Natural killer cell (primary cell): ENCODE results near the gene KIF16B. TPM values are rescaled to one million over a fixed set of nuclear protein-coding genes. Genes with fewer than 3 reads are reported as not detected.

ENCODE experiments used
- ATAC-seq, 3 donors: fragments of 150-1000 bp in 2 of 3; fragments of 200-7000 bp in 1 of 3; cut with Tn5 transposase; 1 replicate in 1 of 3; 2 replicates in 2 of 3; pipeline ENCODE4 v1.10.0; 2021; ENCODE audit warnings: mild to moderate bottlenecking in 2 of 3, moderate library complexity in 2 of 3
- DNase-seq, 2 donors: peaks; one replicate each; pipeline versions ENCODE4 v3.0.0 to v3.0.0-alpha.2; 2013 to 2021; ENCODE audit warnings: mixed read lengths in 1 of 2
- H3K27ac ChIP-seq: one replicate; pipeline ENCODE4 v1.5.1; 2013; ENCODE audit warnings: mild to moderate bottlenecking, low read length
- H3K27me3 ChIP-seq: one replicate; pipeline ENCODE4 v1.6.1; 2013; ENCODE audit warnings: low read length; ENCODE audit not compliant: control insufficient read depth, insufficient read depth
- H3K36me3 ChIP-seq: one replicate; pipeline ENCODE4 v1.6.1; 2013; ENCODE audit warnings: low read length; ENCODE audit not compliant: control insufficient read depth, insufficient read depth
- H3K4me1 ChIP-seq: one replicate; pipeline ENCODE4 v1.6.1; 2013; ENCODE audit warnings: low read length; ENCODE audit not compliant: control insufficient read depth, insufficient read depth
- H3K4me3 ChIP-seq: one replicate; pipeline ENCODE4 v1.5.1; 2013; ENCODE audit warnings: low read length
- H3K9me3 ChIP-seq: one replicate; pipeline ENCODE4 v1.6.1; 2013; ENCODE audit warnings: low read length; ENCODE audit not compliant: control insufficient read depth, insufficient read depth
- H3K27ac Mint-ChIP-seq, 2 donors: one replicate each; pipeline ENCODE4 v1.8.0; 2022; ENCODE audit warnings: mild to moderate bottlenecking in 2 of 2, mixed read lengths in 2 of 2, moderate library complexity in 1 of 2
- H3K27me3 Mint-ChIP-seq, 2 donors: one replicate each; pipeline ENCODE4 v1.8.0; 2022; ENCODE audit warnings: low read depth in 2 of 2, mixed read lengths in 2 of 2
- H3K36me3 Mint-ChIP-seq: one replicate; pipeline ENCODE4 v1.8.0; 2022; ENCODE audit warnings: mixed read lengths
- H3K4me1 Mint-ChIP-seq, 2 donors: one replicate each; pipeline ENCODE4 v1.8.0; 2022; ENCODE audit warnings: mixed read lengths in 2 of 2
- H3K4me3 Mint-ChIP-seq: one replicate; pipeline ENCODE4 v1.8.0; 2022; ENCODE audit warnings: mild to moderate bottlenecking, moderate library complexity, mixed read lengths
- H3K9me3 Mint-ChIP-seq, 2 donors: one replicate each; pipeline ENCODE4 v1.8.0; 2022; ENCODE audit warnings: mixed read lengths in 2 of 2
- CTCF ChIP-seq: fragments of 200-600 bp; IDR thresholded peaks from one replicate; pipeline ENCODE4 v1.8.0; 2022; ENCODE audit warnings: antibody characterized with exemption
- WGBS: methylation state at CpG from one replicate; pipeline ENCODE4 v1.1.7; 2013; ENCODE audit warnings: missing lambda C conversion rate; ENCODE audit not compliant: insufficient coverage; 5-methylcytosine and 5-hydroxymethylcytosine counted together
- intact Hi-C: fragments of 100-400 bp; cut with micrococcal nuclease; formaldehyde crosslinking; loops from one replicate; pipeline ENCODE4 v1.14.2; 2022
- total RNA-seq, 4 donors: library from RNA; stranded (reverse); fragments of 120-200 nt in 1 of 4; gene quantifications; one replicate each; pipeline versions ENCODE4 v1.2.3 to v1.2.4, GENCODE V29; 2013 to 2022

The KIF16B gene
- total RNA-seq, 3 donors from 2014 or later (not counting 1 experiment from before 2014, with no cell fraction given): 3.9 to 11.8 (median 9.2) TPM

GRCh38 chr20:16411361-16411760 is 161.9 kb downstream of the KIF16B start:
- Histone ChIP-seq H3K27ac (no peak overlapping the region), H3K4me3 (no peak overlapping the region), H3K36me3 (no peaks in the 10 kb centered on the region), H3K9me3 (peaks cover 3% of the 10 kb centered on the region), H3K4me1 (no peaks in the 10 kb centered on the region), H3K27me3 (no peaks in the 10 kb centered on the region)
- no peak for ATAC-seq
- intact Hi-C loops: no loop called here
- Mint-ChIP-seq H3K27me3 (no peaks in the 10 kb centered on the region), H3K4me3 (no peak overlapping the region), H3K27ac (no peak overlapping the region), H3K9me3 (peaks cover 4 to 10% of the 10 kb centered on the region in 2 donors), H3K36me3 (no peaks in the 10 kb centered on the region), H3K4me1 (no peaks in the 10 kb centered on the region)
- TF ChIP-seq CTCF: no peak
- no peak for DNase-seq
- 99% methylated on average over 3 of the region's 3 CpGs for WGBS

DNA sequence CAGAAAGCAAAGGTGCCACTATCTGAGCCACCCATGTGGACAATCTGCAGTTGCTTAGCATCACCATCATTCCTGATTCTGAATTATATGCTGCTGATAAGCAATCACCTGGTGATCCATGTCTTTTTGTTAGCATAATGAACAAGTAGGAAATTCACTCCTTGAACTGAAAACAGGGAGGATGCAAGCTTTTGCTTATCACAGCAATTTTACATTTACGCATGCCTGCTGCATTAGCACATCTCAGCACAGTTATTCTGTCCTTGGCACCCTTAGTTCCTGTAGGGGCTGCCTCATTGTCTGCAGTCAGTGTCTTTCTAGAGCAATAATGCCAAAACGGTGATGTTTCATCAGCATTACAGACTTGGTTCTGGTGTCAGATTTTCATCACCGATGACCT is 162.6 kb downstream of the KIF16B start:
- Mint-ChIP-seq H3K4me3 (no peak overlapping the region), H3K9me3 (peaks cover 4 to 10% of the 10 kb centered on the region in 2 donors), H3K27me3 (no peaks in the 10 kb centered on the region), H3K36me3 (no peaks in the 10 kb centered on the region), H3K27ac (no peak overlapping the region), H3K4me1 (no peaks in the 10 kb centered on the region)
- no peak for TF ChIP-seq CTCF
- Histone ChIP-seq H3K36me3 (no peaks in the 10 kb centered on the region), H3K27me3 (no peaks in the 10 kb centered on the region), H3K4me3 (no peak overlapping the region), H3K27ac (no peak overlapping the region), H3K9me3 (peaks cover 3% of the 10 kb centered on the region), H3K4me1 (no peaks in the 10 kb centered on the region)
- intact Hi-C loops: no loop called here
- ATAC-seq (no peak), DNase-seq (no peak)
- WGBS: 99% methylated on average over 3 of the region's 3 CpGs

DNA sequence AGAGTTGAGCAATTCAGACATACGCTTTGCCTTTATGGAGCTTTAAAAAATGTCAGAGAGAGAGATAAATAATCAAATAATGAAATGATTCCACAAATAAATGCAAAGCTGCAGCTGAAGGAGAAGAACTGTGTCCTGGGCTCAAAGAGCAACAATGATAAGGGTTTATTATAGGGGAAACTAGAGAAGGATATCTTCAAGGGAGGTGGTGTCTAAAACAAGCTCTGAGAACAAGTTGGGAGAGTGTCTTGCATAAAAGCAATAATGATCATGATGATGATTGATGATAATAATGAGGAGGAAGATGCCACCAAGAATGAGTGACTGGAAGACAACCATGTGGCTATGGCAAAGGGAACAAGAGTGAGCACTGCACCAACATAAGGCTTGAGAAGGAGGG is 164.3 kb downstream of the KIF16B start:
- Mint-ChIP-seq H3K4me1 (no peaks in the 10 kb centered on the region), H3K9me3 (peaks cover 4 to 10% of the 10 kb centered on the region in 2 donors), H3K27ac (no peak overlapping the region), H3K36me3 (no peaks in the 10 kb centered on the region), H3K27me3 (no peaks in the 10 kb centered on the region), H3K4me3 (no peak overlapping the region)
- DNase-seq (no peak), ATAC-seq (no peak)
- H3K36me3 ChIP-seq: peaks cover 2% of the 10 kb centered on the region
- H3K9me3 ChIP-seq: peaks cover 3% of the 10 kb centered on the region
- H3K4me3 ChIP-seq: no peak overlapping the region
- no peak overlapping the region for H3K27ac ChIP-seq
- intact Hi-C loops: no loop called here
- H3K4me1 ChIP-seq: no peaks in the 10 kb centered on the region
- no peaks in the 10 kb centered on the region for H3K27me3 ChIP-seq
- no peak for TF ChIP-seq CTCF
- WGBS: 100% methylated on average over 1 of the region's 1 CpG

- no peaks in the 10 kb centered on the region for H3K27me3 ChIP-seq
- H3K27ac ChIP-seq: no peak overlapping the region
- H3K36me3 ChIP-seq: peaks cover 4% of the 10 kb centered on the region
- ATAC-seq: no peak
- no peak overlapping the region for H3K4me3 Mint-ChIP-seq
- H3K9me3 ChIP-seq: peaks cover 3% of the 10 kb centered on the region
- no peaks in the 10 kb centered on the region for H3K4me1 ChIP-seq
- DNase-seq: no peak
- intact Hi-C loops: no loop called here
- 93% methylated on average over 5 of the region's 5 CpGs for WGBS
- H3K36me3 Mint-ChIP-seq: no peaks in the 10 kb centered on the region
- TF ChIP-seq CTCF: no peak
- no peaks in the 10 kb centered on the region for H3K27me3 Mint-ChIP-seq
- H3K27ac Mint-ChIP-seq: no peak overlapping the region
- H3K4me1 Mint-ChIP-seq: no peaks in the 10 kb centered on the region
- peaks cover 4 to 10% of the 10 kb centered on the region in 2 donors for H3K9me3 Mint-ChIP-seq
- no peak overlapping the region for H3K4me3 ChIP-seq
Measured at GRCh38 chr20:16407251-16408067, 165.8 kb downstream of the KIF16B start.
